ENCODE data around the gene LETM1.

- no peak for TF ChIP-seq CTCF (IDR thresholded peaks at IDR 0.05)
- no peak for TF ChIP-seq POLR2AphosphoS5 (IDR thresholded peaks at IDR 0.05)
- TF ChIP-seq POLR2A (IDR thresholded peaks at IDR 0.05), result no peak
These were observed 1.2 kb downstream of the LETM1 start for GRCh38 chr4:1854752-1855151.
